NCI-H1694 (cell line): ENCODE data around the gene ROGDI.

Source experiments
- DNase-seq: peaks from one replicate; lab custom pipeline; 2025; lab: John Stamatoyannopoulos, UW

The ROGDI gene

GRCh38 chr16:4813251-4814003 is 11.0 kb upstream of the ROGDI start:
- no peak for DNase-seq

GRCh38 chr16:4811773-4812172 is 9.3 kb upstream of the ROGDI start:
- DNase-seq = no peak

- DNase-seq = no peak
Observed at GRCh38 chr16:4811242-4811641, 8.8 kb upstream of the ROGDI start.

GRCh38 chr16:4806280-4806679 is 3.8 kb upstream of the ROGDI start:
- DNase-seq = no peak

GRCh38 chr16:4805231-4805630 is 2.8 kb upstream of the ROGDI start:
- no peak for DNase-seq

GRCh38 chr16:4803898-4804762 is 1.7 kb upstream of the ROGDI start:
- DNase-seq = no peak

GRCh38 chr16:4803401-4803844 is 990 bp upstream of the ROGDI start:
- DNase-seq = no peak

GRCh38 chr16:4802659-4803287 is 340 bp upstream of the ROGDI start:
- DNase-seq = peak; percentile 76

GRCh38 chr16:4801051-4801961 is 1.1 kb downstream of the ROGDI start:
- no peak for DNase-seq

GRCh38 chr16:4800290-4801041 is 2.0 kb downstream of the ROGDI start:
- DNase-seq = peak; percentile 33

- DNase-seq = no peak
Observed at GRCh38 chr16:4799171-4799855, 3.1 kb downstream of the ROGDI start.

- DNase-seq = no peak
Observed at GRCh38 chr16:4798456-4798855, 4.0 kb downstream of the ROGDI start.

GRCh38 chr16:4797805-4798252 is 4.6 kb downstream of the ROGDI start:
- no peak for DNase-seq

- DNase-seq = no peak
Observed at GRCh38 chr16:4796982-4797804, 5.2 kb downstream of the ROGDI start.

- DNase-seq = no peak
Observed at GRCh38 chr16:4795828-4796572, 6.4 kb downstream of the ROGDI start.

GRCh38 chr16:4795181-4795827 is 7.1 kb downstream of the ROGDI start, which contains the start of gene SMIM22:
TSS of gene SMIM22 (plus strand) at chr16:4795369. CDS start at chr16:4795735, 366 bp downstream.
- DNase-seq = no peak

- DNase-seq = no peak
Observed at GRCh38 chr16:4792951-4793513, 9.4 kb downstream of the ROGDI start.

- no peak for DNase-seq
Observed at GRCh38 chr16:4790871-4791270, 11.6 kb downstream of the ROGDI start.
